Fibroblast of gingiva (primary cell): ENCODE data around the gene FHIP2A.
"Not testable (repeated sequence)": the region's sequence is repeated elsewhere in the genome, so short reads cannot be mapped to it uniquely, and the experiment has no call there.

Source experiments
- DNase-seq: peaks from one replicate; pipeline ENCODE4 v3.0.0-alpha.2; 2011; ENCODE audit warnings: low read depth

Gene FHIP2A

GRCh38 chr10:114815791-114816190 is 5.8 kb upstream of the FHIP2A start:
- DNase-seq = no peak

GRCh38 chr10:114816308-114816707 is 5.3 kb upstream of the FHIP2A start:
- DNase-seq = no peak

- DNase-seq = no peak
These were observed 2.3 kb upstream of the FHIP2A start for GRCh38 chr10:114819322-114819721.

- peak; percentile 6 for DNase-seq
These were observed 399 bp downstream of the FHIP2A start for GRCh38 chr10:114821915-114822443.

- peak; percentile 83 for DNase-seq
These were observed 980 bp downstream of the FHIP2A start for GRCh38 chr10:114822444-114823076.

- no peak for DNase-seq
These were observed 1.5 kb downstream of the FHIP2A start for GRCh38 chr10:114823077-114823463.

- no peak for DNase-seq
These were observed 2.8 kb downstream of the FHIP2A start for GRCh38 chr10:114824391-114824790.

- peak; percentile 83 for DNase-seq
These were observed 4.1 kb downstream of the FHIP2A start for GRCh38 chr10:114825513-114826253.

GRCh38 chr10:114829160-114829909 is 7.8 kb downstream of the FHIP2A start:
- DNase-seq = no peak

GRCh38 chr10:114831186-114831867 is 9.7 kb downstream of the FHIP2A start:
- no peak for DNase-seq

- no peak for DNase-seq
These were observed 16.1 kb downstream of the FHIP2A start for GRCh38 chr10:114837690-114838089.

GRCh38 chr10:114839901-114840300 is 18.3 kb downstream of the FHIP2A start:
- no peak for DNase-seq

- no peak for DNase-seq
These were observed 24.6 kb downstream of the FHIP2A start for GRCh38 chr10:114845978-114846693.

GRCh38 chr10:114847517-114847916 is 25.9 kb downstream of the FHIP2A start:
- DNase-seq = not testable (repeated sequence)

GRCh38 chr10:114849674-114850073 is 28.1 kb downstream of the FHIP2A start:
- no peak for DNase-seq

- no peak for DNase-seq
These were observed 28.5 kb downstream of the FHIP2A start for GRCh38 chr10:114850126-114850525.

GRCh38 chr10:114851336-114851735 is 29.8 kb downstream of the FHIP2A start:
- no peak for DNase-seq

GRCh38 chr10:114852197-114852596 is 30.6 kb downstream of the FHIP2A start:
- no peak for DNase-seq

- DNase-seq = no peak
These were observed 33.3 kb downstream of the FHIP2A start for GRCh38 chr10:114854906-114855305.

GRCh38 chr10:114855776-114856543 is 34.4 kb downstream of the FHIP2A start:
- peak; percentile 11 for DNase-seq
